OCI-LY7 (cell line): ENCODE measurements around the gene MACROD1.

Experiments used
- CTCF ChIP-seq: fragments of 200-600 bp; sonication (generic); conservative IDR thresholded peaks from 2 replicates; pipeline ENCODE4 v1.5.1; 2014; ENCODE audit warnings: mild to moderate bottlenecking, antibody characterized with exemption, low read length, moderate library complexity, mixed read lengths
- EZH2phosphoT487 ChIP-seq: fragments of 200-600 bp; sonication (generic); IDR thresholded peaks from 2 replicates; pipeline ENCODE4 v1.6.1; 2018; ENCODE audit warnings: low read depth, borderline replicate concordance, mild to moderate bottlenecking, mixed run types, antibody characterized with exemption, low read length, moderate library complexity, mixed read lengths

DNA sequence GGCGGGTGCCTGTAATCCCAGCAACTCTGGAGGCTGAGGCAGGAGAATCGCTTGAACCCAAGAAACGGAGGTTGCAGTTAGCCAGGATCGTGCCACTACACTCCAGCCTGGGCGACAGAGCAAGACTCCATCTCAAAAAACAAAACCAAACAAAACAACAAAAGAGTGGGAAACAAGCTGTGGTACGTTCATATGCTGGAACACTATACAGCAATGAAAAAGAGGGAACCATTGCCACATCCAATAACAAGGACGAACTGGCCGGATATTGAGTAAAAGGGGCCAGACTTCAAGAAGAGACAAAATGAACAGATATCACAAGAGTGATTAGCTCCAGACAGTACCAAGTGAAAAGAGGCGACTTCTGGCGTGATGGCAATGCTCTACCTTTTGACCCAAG, 4.9 kb downstream of the MACROD1 start:
- TF ChIP-seq CTCF = no peak
- TF ChIP-seq EZH2phosphoT487 = no peak
